ENCODE data around the gene CACNA1S. TPM values are rescaled to one million over a fixed set of nuclear protein-coding genes. Genes with fewer than 3 reads are reported as not detected.
A peak's percentile ranks its signal among the peaks of the same experiment; 100 is the strongest.

CACNA1S gene
- total RNA-seq, 4 donors from 2014 or later, result not detected

DNA sequence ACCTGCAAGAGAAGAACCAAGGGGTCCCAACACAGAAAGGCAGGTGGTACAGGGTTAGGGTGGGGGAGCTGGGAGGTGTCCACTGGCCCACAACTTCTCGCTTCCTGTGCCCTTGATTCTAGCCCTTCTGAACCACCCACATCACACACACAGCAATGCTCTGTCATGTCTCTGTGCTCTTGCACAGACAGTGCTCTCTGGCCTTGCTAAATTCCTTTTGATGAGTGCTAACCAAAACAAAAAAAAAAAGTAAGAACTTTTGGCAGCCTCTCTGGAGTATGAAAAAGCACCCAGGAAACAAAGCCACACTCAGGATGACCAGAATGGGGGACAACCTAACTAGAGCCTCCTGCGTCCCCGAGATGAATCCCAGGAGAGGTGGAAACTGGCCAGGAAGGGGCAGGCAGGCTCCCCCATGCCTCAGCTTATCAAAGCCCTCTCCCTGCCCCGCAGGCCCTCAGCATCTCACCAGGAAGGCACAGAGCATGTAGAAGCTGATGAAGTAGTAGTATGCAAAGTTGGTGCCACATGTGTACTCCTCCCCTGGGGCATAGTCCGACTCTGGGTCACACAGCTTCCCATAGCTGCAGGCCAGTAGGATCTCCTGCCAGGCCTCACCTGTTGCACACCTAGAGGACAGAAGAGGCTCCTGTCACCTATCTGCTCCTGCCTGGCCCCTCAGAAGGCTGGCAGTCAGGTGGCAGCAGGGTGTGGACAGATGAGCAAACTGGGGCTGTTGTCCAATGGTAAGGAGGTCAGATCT, 61.5 kb downstream of the CACNA1S start:
- WGBS, 2 donors (ENCODE audit: low coverage in 1 of 2), result 38 to 43% methylated on average over 2 to 3 of the region's 5 CpGs
- no peaks in the 10 kb centered on the region for H3K9me3 ChIP-seq
- ATAC-seq, result no peak
- H3K27ac ChIP-seq, result no peak overlapping the region
- H3K4me3 ChIP-seq, result no peak overlapping the region
- H3K36me3 ChIP-seq, result no peaks in the 10 kb centered on the region
- no peaks in the 10 kb centered on the region for H3K27me3 ChIP-seq
- no peak for TF ChIP-seq EP300 (IDR thresholded peaks at IDR 0.05)
- TF ChIP-seq, protein P1, sequence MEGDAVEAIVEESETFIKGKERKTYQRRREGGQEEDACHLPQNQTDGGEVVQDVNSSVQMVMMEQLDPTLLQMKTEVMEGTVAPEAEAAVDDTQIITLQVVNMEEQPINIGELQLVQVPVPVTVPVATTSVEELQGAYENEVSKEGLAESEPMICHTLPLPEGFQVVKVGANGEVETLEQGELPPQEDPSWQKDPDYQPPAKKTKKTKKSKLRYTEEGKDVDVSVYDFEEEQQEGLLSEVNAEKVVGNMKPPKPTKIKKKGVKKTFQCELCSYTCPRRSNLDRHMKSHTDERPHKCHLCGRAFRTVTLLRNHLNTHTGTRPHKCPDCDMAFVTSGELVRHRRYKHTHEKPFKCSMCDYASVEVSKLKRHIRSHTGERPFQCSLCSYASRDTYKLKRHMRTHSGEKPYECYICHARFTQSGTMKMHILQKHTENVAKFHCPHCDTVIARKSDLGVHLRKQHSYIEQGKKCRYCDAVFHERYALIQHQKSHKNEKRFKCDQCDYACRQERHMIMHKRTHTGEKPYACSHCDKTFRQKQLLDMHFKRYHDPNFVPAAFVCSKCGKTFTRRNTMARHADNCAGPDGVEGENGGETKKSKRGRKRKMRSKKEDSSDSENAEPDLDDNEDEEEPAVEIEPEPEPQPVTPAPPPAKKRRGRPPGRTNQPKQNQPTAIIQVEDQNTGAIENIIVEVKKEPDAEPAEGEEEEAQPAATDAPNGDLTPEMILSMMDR (IDR thresholded peaks at IDR 0.05), result no peak
- TF ChIP-seq POLR2AphosphoS5 (IDR thresholded peaks at IDR 0.05), result no peak
- no peak for TF ChIP-seq POLR2A (IDR thresholded peaks at IDR 0.05)
- peaks cover 0 to 33% (median 0%) of the 10 kb centered on the region in 3 donors for H3K4me1 ChIP-seq

DNA sequence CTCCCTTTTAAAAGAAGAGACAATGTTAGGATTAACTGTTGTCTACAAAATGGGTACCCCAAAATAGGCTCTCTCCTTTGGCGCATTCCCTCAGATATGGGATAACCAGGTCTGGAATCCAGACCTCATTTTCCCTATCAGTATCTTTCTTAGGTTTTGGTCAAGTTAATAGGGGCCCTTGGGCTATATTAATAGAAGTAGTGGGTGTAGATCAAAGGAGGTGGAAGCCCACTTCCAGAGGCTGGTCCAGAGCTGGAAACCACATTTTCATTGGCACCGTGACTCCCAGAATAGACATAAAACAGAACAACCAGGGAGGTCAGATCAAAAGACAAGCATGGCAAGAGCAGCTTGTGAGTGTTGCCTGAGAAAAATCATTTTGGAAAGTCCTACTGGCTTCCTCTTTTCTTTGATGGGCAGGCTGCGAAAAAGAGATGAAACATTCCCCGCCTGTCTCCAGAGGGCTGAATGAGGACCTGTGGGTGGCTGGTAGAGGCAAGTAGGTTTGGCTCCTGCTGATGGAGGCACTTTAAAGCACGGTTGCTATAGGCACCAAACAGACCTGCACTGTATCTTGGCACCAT, 62.9 kb downstream of the CACNA1S start:
- WGBS, 2 donors (ENCODE audit: low coverage in 1 of 2), result 78 to 82% methylated on average over 2 to 4 of the region's 5 CpGs

DNA sequence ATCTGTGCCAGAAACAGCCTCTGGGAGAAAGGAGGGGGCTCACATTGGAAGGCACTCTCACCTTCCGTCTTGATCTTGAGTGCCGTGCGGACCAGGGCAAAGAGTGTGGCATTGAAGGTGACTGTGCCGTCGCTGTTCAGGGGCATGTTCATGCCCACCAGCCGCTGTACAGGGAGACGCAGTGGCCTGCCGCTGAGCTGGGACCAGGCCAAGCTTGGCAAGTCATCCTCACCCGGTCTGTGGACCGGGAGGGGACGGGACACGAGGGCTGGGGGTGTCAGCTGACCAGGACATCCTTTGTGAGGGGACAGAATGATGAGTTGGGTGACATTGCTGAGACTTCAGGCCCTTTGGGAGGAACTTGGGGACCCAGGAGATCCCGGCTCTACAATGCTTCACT, 63.7 kb downstream of the CACNA1S start:
- H3K27ac ChIP-seq, result no peak overlapping the region
- no peak for ATAC-seq
- 90 to 100% methylated on average over 1 to 4 of the region's 13 CpGs for WGBS, 2 donors (ENCODE audit: low coverage in 1 of 2)
- no peak overlapping the region for H3K4me3 ChIP-seq
- H3K36me3 ChIP-seq, result no peaks in the 10 kb centered on the region
- TF ChIP-seq, protein P1 (IDR thresholded peaks at IDR 0.05), result no peak
- TF ChIP-seq POLR2A (IDR thresholded peaks at IDR 0.05), result no peak
- TF ChIP-seq POLR2AphosphoS5 (IDR thresholded peaks at IDR 0.05), result no peak
- no peak for TF ChIP-seq EP300 (IDR thresholded peaks at IDR 0.05)
- H3K4me1 ChIP-seq, result peaks cover 0 to 14% (median 0%) of the 10 kb centered on the region in 3 donors
- H3K9me3 ChIP-seq, result no peaks in the 10 kb centered on the region
- no peaks in the 10 kb centered on the region for H3K27me3 ChIP-seq

More for the DNA sequence above, 62.9 kb downstream of the CACNA1S start:
- H3K4me1 ChIP-seq, result peaks cover 0 to 21% (median 0%) of the 10 kb centered on the region in 3 donors
- H3K4me3 ChIP-seq, result no peak overlapping the region
- no peak for ATAC-seq
- no peaks in the 10 kb centered on the region for H3K9me3 ChIP-seq
- no peaks in the 10 kb centered on the region for H3K36me3 ChIP-seq
- H3K27me3 ChIP-seq, result no peaks in the 10 kb centered on the region
- TF ChIP-seq, protein P1 (IDR thresholded peaks at IDR 0.05), result no peak
- TF ChIP-seq POLR2A (IDR thresholded peaks at IDR 0.05), result no peak
- TF ChIP-seq POLR2AphosphoS5 (IDR thresholded peaks at IDR 0.05), result no peak
- TF ChIP-seq EP300 (IDR thresholded peaks at IDR 0.05), result no peak
- no peak overlapping the region for H3K27ac ChIP-seq

DNA sequence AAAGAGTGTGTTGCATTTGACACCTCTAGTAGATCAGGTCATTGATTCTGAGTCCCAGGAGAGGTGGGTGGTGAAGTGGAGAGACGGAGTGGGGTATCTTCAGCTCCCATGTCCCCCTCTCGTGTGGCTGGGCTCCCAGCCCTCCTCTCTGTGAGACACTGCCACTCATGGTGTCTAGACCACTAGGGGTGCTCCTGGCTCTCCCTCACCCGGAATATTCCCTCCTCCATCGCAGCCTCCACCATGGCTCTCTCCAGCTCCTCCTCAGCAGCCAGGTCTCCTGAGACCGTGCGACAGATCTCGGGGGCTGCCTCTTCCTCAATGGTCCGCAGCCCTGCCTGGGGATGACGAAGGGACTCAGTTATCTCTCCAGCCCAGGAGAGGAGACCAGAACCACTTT, 68.1 kb downstream of the CACNA1S start:
- no peaks in the 10 kb centered on the region for H3K36me3 ChIP-seq
- no peak for ATAC-seq
- no peak overlapping the region for H3K27ac ChIP-seq
- H3K27me3 ChIP-seq, result no peaks in the 10 kb centered on the region
- H3K9me3 ChIP-seq, result no peaks in the 10 kb centered on the region
- 78% methylated on average over 9 of the region's 9 CpGs; no CpG with 5 or more reads in 1 of the 2 donors for WGBS, 2 donors (ENCODE audit: low coverage in 1 of 2)
- TF ChIP-seq EP300 (IDR thresholded peaks at IDR 0.05), result no peak
- no peaks in the 10 kb centered on the region for H3K4me1 ChIP-seq
- no peak overlapping the region for H3K4me3 ChIP-seq

DNA sequence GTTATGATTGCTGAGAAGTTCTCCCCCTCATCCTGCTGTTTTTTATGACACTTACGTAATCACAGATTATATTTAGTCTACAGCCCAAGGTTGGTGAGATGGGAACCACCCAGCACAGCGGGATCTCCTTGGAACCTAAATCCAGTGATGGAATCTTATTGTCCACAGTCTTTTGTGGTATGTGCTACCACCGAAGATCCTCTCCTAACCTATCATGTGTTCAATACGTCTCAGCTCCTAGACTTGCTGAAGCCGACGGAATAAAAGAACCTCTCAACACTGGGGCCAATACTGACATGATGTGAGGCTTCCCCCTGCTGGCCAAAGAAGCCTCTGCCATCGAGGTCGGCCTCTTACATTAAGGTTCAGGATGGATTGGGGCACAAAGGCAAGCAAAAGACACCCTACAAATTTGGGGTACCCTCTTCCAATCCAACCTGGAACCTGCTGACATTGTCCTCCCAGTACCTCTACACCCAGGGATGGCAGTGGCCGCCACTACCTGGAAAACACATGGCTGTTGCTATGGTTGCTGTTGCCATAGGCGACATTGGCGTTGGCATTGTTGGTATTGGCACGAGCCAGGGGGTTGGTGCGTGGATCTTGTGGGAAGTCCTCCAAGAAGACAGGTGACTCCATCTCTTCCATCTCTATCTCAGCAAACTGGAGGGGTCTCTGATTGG, 69.3 kb downstream of the CACNA1S start:
- 22 to 59% methylated on average over 4 to 5 of the region's 13 CpGs for WGBS, 2 donors (ENCODE audit: low coverage in 1 of 2)
- TF ChIP-seq, protein P1 (IDR thresholded peaks at IDR 0.05), result peak in 3 of 4 experiments; percentile 72 to 88 (median 87)
- TF ChIP-seq POLR2AphosphoS5 (IDR thresholded peaks at IDR 0.05), result no peak
- no peak for TF ChIP-seq POLR2A (IDR thresholded peaks at IDR 0.05)
- Histone ChIP-seq H3K4me1 (no peaks in the 10 kb centered on the region), H3K4me3 (no peak overlapping the region), H3K9me3 (no peaks in the 10 kb centered on the region), H3K36me3 (no peaks in the 10 kb centered on the region), H3K27ac (no peak overlapping the region), H3K27me3 (no peaks in the 10 kb centered on the region)
- ATAC-seq, result peak; percentile 56

All from gastroesophageal sphincter (tissue), 4 donors.